ENCODE measurements around the gene AKIRIN2. TPM values are rescaled to one million over a fixed set of nuclear protein-coding genes. Genes with fewer than 3 reads are reported as not detected.

The AKIRIN2 gene
- 10 to 100 TPM; 43.4 to 46.4 TPM for total RNA-seq

DNA sequence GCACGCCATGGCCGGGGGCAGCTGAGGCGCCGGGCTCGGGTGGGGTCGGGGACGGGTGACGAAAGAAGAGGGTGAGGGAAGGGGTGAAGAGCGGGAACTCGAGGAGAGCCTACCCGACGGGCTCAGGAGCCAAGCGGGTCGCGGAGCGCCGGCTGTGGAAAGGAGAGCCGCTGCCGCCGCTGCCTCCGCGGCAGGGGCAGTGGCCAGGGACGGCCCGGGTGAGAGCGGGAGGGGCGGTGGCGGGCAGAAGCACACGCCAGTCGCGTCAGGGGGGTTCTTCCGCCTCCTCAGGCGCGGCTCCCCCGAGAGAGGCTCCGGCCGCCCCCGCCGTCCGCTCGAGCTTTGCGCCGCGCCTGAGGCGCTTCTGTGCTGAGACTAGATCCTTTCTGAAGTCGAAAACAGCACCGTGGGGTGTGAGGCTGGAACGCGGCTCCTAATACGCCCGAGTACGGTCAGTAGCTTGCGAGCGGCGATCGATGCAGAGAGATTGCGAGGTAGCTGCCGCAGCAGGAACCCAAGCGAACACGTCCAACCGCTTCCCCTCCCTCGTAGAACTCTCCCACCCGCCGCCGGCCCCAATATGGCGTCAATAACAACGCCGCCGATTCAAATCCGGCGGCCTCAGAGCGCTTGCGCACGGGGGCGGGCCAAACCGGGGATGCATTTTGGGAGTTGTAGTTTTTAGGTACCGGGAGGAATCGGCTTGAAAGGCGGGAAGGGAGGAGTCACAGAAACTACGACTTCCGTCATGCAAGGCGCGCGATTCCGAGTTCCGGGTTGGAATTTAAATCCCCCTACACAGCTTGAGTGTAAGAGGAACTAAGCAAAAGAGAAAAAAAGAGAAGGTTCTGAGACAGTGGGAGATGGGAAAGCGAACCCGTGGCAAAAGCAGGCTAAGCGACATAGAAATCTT lies at the start of gene AKIRIN2:
TSS of gene AKIRIN2 (minus strand) at position 558 of the 913 bp plus-strand sequence. CDS start at position 9, 549 bp downstream.
- ChIA-PET POLR2A (interaction anchor here (0.6 to 2.6 kb wide), 10 partner anchors 12 to 113 kb away, joined by 3 to 8 read pairs (median 4); partner anchors contain the start of genes ORC3 and RARS2), CTCF (interaction anchor here (0.8 kb wide), 1 partner anchor 55 kb away, joined by 3 read pairs; no protein-coding TSS in a partner anchor)

DNA sequence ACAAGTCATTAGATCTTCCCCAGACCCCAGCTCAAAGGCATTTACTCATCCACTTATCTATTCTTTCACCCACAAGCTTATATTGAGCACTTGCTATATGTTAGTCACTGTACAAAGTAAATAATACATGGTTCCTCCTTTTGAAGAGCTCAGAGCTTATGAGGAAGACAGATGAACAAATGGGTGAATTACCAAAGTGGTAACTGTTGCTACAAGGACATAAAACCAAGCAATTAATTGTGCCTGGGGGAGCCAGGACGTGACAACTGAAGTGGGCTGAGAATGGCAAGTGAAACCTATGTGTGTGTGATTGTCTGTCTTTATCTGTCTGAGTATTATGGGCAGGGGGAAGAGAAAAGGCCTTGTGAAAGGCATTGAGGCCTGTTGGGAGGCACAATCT lies 45.6 kb upstream of the AKIRIN2 start:
- CTCF ChIA-PET = interaction anchor here (0.6 to 1.1 kb wide), 2 partner anchors 17 to 31 kb away, joined by 3 read pairs; no protein-coding TSS in a partner anchor
- POLR2A ChIA-PET = no interaction called here

DNA sequence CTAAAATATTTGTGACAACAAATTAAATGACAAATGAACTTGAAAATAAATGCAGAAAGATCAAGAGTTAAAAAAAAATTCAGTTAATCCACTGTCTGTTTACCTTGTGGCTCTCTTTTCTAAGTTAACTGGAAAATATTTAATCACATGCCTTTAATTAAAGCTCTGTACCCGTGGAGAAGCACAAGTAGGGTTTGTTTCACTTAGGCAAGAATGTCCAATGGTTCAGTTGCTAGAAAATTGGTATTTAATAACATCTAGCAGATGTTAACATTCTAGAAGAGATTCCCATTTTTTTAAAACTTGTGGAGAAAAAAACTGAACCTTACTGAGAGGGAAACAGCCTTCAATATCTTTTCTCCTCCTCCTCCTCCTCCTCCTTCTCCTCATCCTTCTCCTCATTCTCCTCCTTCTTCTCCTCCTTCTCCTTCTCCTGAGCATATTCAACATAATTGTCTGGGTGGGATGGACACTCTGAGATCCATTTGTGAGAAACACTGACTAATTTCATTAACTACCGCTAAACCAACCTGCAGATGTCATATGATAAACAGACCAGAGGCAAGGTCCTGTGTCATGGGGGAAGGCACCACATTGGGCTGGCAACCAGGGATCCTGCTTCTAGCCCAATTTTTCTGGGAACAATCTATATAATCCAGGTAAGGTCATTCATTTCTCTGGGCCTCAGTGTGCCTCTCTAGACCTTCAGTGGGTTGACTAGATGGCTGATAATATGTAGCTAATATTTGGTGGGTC lies 44.1 kb upstream of the AKIRIN2 start:
- CTCF ChIA-PET = no interaction called here
- POLR2A ChIA-PET = no interaction called here

DNA sequence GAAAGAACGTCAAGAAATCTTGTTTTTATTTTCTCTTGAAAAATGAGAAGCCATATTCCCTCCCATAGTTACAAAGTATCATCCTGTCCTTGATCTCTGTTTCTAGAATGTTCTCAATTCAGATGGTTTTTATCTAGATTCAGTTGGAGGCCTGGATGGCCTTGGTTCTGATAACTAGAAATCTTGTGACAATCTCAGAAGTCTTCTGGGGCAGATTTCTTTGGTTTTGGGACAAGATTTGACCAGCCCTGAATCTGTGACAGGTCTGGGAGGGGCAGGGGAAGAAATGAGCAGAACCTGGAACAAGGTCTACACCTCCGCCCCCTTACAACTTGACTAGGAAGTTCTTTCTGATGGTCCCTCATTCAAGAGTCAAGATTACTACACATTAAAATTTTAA lies 41.4 kb upstream of the AKIRIN2 start:
- CTCF ChIA-PET = no interaction called here
- POLR2A ChIA-PET = no interaction called here

DNA sequence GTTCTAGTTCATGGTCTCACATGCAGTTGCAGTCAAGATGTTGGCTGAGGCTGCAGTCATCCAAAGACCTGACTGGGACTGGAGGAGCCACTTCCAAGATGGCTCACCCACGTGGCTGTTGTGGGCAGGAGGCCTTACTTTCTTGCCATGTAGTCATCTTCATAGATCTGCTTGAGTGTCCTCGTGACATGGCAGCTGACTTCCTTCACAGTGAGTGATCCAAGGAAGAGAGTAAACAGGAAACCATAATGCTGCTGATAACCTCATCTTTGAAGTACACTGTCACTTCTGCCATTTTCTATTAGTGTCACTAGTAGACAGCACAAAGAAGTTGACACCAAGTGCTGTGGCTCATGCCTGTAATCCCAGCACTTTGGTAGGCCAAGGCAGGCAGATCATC lies 40.1 kb upstream of the AKIRIN2 start:
- POLR2A ChIA-PET = interaction anchor here (0.7 to 1.0 kb wide), 2 partner anchors 10 to 41 kb away, joined by 3 to 4 read pairs; no protein-coding TSS in a partner anchor
- CTCF ChIA-PET = interaction anchor here (1.2 to 1.6 kb wide), 2 partner anchors 9 to 33 kb away, joined by 3 to 4 read pairs; no protein-coding TSS in a partner anchor

DNA sequence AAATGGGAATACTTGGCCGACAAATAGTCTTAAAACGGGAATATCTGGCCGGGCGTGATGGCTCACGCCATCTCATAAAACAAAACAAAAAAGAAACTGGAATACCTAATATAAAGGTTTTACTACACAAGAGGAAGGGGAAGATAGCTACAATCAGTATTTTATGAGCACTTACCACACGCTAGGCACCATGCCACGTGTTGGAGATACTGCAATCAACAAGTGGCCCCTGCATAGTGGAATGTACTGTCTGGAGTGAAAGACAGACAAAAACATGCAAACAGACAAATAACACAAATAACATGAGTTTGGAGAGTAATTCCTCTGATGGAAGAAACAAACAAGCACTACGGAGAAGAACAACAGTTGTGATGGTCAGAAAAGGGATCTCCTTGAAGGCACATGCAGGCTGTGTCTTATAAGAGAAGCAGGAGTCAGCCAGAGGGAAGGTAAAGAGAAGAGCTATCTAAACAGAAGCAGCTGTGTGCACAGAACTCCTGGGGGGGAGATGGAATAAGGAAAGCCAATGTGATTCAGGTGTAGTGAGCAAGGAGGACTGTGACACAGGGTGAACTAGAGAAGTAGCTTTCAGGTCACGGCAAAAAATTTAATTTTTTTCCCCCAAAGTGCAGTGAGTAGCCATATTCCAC lies 39.1 kb upstream of the AKIRIN2 start:
- CTCF ChIA-PET = interaction anchor here (1.2 to 1.6 kb wide), 2 partner anchors 8 to 34 kb away, joined by 3 to 4 read pairs; no protein-coding TSS in a partner anchor
- POLR2A ChIA-PET = interaction anchor here (0.7 to 1.0 kb wide), 2 partner anchors 9 to 40 kb away, joined by 3 to 4 read pairs; no protein-coding TSS in a partner anchor

DNA sequence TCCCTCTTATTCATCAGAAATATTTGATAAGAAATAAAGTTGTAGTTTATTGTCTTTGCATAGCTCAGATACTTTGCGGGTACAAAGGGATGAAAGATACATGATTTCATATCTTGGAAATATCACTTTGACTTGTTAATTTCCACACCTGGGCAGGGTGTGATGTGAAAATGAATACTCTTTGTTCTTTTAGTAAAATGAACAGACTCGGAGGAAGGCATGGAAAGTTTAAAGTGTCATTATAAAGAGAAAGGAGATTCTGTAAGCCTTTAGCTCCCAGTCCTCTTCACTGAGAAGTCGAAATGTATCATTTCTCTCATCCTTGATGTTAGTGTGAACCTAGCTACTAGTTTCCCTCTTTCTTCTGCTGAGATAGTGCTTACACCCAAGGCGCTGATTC lies 36.7 kb upstream of the AKIRIN2 start:
- ChIA-PET POLR2A (interaction anchor here (0.7 to 2.4 kb wide), 2 partner anchors 37 to 41 kb away, joined by 4 to 5 read pairs; partner anchors contain the start of gene AKIRIN2), CTCF (interaction anchor here (1.1 to 1.7 kb wide), 3 partner anchors 19 to 93 kb away, joined by 3 to 4 read pairs (median 3); no protein-coding TSS in a partner anchor)

DNA sequence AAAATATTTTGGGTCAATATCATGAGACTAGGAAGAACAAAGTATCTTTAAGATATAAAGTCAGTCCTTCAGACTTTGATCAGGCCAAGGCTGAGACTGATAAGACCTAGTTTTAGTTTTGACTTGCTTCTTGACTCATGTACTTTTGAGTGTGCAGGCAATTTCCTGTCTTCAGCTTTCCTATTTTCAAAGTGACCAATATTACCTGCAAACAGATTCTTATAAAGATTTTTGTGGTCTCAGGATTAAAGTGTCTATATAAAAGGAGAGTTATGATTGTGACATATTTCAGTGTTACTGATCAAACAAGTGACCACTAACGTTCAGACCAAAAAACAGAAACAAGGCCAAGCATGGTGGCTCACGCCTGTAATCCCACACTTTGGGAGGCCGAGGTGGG lies 36.0 kb upstream of the AKIRIN2 start:
- ChIA-PET CTCF (interaction anchor here (1.2 to 1.7 kb wide), 2 partner anchors 18 to 94 kb away, joined by 3 to 4 read pairs; no protein-coding TSS in a partner anchor), POLR2A (interaction anchor here (2.4 kb wide), 1 partner anchor 36 kb away, joined by 5 read pairs; the partner anchor contains the start of gene AKIRIN2)

DNA sequence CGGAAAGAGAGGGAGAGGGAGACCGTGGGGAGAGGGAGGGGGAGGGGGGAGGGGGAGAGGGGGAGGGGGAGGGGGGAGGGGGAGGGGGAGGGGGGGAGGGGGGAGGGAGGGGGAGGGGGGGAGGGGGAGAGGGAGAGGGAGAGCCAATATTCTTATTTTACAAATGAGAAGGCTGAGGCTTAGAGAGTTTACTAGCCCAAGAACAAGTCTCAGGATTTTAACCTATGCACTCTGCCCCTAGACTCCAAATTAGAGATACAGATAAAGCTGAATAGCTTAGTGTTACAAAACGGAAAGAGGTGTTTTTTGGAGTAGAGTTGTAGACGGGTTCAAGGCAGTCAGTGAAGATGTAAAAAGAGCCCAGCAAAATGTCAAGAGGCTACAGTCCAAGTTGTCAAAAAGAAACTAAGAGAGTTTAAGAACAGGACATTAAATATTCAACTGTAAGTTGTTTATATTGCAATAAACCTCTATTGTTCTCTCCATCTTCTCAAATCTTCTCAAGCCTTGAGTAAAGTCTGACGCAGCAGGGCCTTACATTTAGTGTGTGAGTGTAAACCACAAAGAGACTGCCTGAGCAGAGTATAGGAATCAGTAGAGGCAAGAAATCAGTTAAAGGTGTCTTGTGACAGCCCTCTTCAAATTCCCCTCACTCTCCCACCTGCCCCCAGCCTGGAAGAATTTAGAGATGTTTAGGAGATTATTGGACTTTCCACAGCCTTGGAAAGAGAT lies 34.9 kb upstream of the AKIRIN2 start:
- ChIA-PET POLR2A (interaction anchor here (2.4 kb wide), 1 partner anchor 35 kb away, joined by 5 read pairs; the partner anchor contains the start of gene AKIRIN2), CTCF (interaction anchor here (0.6 kb wide), 1 partner anchor 67 kb away, joined by 4 read pairs; no protein-coding TSS in a partner anchor)

DNA sequence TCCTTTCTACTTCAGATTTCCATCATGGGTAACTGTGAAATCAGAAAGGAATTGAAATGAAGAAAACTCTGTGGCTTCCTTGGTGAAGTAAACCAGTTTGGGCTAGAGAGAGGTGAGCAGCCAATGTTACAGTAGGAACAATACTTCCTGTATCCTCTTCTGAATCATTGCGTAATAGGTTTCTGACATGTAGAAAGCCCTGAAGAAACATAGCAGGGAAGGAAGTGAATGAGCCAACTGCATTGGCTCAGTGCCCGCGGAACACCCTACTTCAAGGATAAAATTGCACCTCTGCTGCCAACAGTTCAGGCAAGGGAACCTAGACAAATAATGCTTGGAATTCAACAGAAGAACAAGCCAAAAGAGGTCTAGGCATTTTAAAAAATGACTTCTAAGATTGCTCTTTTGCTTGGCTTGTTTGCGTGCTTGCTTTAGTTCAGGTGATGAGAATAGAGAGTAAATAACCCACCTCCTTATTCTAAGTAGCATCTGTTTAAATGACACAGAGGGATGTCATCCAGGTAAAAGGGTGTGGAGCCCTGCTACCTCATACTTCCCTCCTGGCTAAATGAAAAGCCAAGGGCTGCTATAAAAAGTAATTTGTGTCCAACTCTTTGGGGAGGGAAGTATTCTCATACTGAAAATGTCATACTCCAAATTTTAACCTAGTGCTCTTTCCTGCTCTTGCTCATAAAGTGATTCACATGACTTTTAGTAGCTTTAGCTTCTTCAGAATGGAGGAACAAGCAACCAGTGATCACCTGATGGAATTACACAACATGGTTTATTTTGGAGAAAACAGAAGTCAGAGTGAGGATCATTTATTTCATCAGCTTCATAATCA lies 30.0 kb upstream of the AKIRIN2 start:
- POLR2A ChIA-PET = interaction anchor here (0.6 to 1.5 kb wide), 4 partner anchors 10 to 75 kb away, joined by 3 to 5 read pairs (median 4); no protein-coding TSS in a partner anchor
- CTCF ChIA-PET = interaction anchor here (0.9 to 1.2 kb wide), 2 partner anchors 8 to 10 kb away, joined by 4 to 7 read pairs; no protein-coding TSS in a partner anchor

DNA sequence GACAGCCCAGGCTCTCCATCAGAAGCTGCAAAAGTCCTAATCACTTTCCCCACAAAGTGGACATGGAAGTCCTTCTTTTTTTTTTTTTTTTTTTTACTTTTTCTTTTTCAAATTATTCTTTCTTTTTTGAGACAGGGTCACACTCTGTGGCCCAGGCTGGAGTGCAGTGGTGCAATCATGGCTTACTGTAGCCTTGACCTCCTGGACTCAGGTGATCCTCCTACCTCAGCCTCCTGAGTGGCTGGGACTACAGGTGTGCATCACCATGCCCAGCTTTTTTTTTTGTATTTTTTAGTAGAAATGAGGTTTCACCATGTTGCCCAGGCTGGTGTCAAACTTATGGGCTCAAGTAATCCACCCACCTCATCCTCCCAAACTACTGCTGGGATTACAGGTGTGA lies 29.0 kb upstream of the AKIRIN2 start:
- CTCF ChIA-PET = interaction anchor here (0.6 kb wide), 1 partner anchor 16 kb away, joined by 3 read pairs; no protein-coding TSS in a partner anchor
- POLR2A ChIA-PET = interaction anchor here (0.6 to 0.8 kb wide), 3 partner anchors 14 to 74 kb away, joined by 3 to 11 read pairs (median 5); no protein-coding TSS in a partner anchor

DNA sequence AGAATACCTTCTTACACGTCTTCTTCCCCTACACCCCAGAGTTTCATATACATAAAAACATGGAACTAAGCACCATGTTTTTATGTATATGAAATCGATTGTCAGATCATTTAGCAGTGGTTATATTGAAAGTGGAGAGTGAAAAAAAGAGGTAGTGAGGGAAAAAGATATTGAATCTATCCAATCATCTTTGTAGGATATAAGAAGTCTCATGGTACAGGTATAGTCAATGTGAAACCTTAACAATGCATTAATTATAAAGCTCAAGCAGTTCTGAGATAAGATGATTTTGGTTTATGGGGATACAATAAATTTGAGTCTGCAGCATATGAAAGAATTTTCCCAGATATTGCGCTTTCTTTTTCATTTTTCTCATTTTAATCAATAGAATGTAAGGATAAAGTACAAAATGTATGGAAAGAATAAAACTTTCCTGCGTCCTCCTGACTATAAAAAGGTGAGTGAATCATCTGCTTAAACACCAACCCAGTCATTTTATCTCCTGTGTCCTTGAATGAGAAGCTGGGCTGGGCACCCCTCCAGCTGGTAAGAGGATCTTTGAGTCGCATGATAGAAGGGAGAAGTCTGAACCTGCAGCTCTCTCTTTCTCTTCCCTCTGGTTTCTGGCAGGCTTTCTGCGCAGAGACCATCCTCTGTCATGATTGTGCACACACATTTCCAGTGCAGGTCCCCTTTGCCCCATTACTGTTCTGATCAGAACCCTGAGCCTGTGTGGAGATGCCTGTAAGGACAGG lies 28.1 kb upstream of the AKIRIN2 start:
- ChIA-PET CTCF (interaction anchor here (0.6 kb wide), 1 partner anchor 17 kb away, joined by 3 read pairs; no protein-coding TSS in a partner anchor), POLR2A (no interaction called here)

DNA sequence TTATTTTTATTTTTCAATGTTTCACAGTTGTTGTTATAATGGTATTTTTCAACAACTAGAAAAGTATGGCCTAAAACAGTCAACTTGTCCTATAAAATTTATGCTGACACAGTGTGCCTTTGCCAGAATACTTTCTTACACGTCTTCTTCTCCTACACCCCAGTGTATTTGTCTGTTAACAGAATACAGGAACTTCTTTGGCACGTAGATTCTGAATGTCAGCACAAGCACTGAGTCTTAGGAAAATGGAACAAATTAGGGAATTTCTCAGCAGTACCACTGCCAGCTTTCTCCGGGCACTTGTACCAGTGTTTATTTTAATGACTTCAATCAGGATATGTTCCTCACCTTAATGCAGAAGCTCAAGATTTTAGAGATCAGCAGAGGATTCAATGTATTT lies 26.7 kb upstream of the AKIRIN2 start:
- CTCF ChIA-PET = no interaction called here
- POLR2A ChIA-PET = no interaction called here

DNA sequence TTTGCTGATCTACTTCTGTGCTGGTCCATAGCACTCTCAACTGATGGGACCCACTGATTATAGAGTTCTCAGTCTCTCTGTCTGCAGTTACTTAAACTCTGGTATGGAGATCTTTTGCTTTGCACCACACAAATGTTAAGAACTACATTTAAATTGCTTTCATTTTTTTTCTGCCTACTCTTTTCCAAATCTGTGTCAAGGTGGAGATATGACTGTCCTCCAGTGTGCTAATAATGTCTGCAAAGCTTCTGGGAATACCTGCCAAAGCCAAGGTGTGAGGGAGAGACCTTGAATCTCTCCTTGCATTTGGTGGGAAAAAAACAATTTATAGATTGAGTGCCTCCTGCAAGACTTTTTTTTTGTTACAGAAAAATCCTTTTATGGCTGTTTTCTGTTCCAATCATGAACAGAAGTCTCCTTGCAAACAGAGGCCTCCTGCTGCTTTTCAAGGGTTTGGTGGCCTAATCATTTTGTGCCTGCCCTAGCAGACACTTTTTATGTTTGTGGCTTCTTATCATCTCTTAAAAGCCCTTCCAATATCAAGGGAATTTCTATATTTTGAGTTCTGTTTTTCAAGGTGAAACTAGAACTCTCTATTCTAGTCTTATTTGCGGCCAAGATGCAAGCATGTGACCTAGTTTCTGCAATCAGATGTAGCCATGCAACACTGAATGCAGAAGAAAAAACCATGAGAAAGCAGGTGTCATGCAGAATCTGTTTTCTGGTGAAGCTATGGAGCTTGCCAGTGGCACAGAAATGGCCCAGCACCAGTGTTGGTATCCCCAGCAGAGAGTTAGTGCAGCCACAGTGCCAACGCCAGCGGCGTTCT lies 23.2 kb upstream of the AKIRIN2 start:
- ChIA-PET POLR2A (no interaction called here), CTCF (interaction anchor here (0.7 kb wide), 1 partner anchor 306 kb away, joined by 3 read pairs; no protein-coding TSS in a partner anchor)

Measured in activated CD8-positive, alpha-beta memory T cell treated with anti-CD3 and anti-CD28 coated beads for 36 hours (primary cell).